Measurements from ENCODE around the gene LSM4. TPM values are rescaled to one million over a fixed set of nuclear protein-coding genes. Genes with fewer than 3 reads are reported as not detected.

The LSM4 gene
- total and polyA plus RNA-seq, 2 donors (not counting 3 experiments of a cell fraction or from before 2014, with no cell fraction given) = 118 to 119 TPM

- Histone ChIP-seq H3K9ac (replicated peaks; ENCODE audit: extremely low read depth, insufficient read depth, low read length) (no peak overlapping the region), H2AFZ (ENCODE audit: low read depth, low read length) (no peak overlapping the region), H4K20me1 (replicated peaks; ENCODE audit: control insufficient read depth, extremely low read depth, insufficient read depth, low read length) (no peaks in the 10 kb centered on the region), H3K4me2 (ENCODE audit: insufficient read depth, low read length) (no peak overlapping the region), H3K79me2 (ENCODE audit: control insufficient read depth, insufficient read depth, low read length) (no peaks in the 10 kb centered on the region), H3K4me1 (ENCODE audit: control insufficient read depth, extremely low read depth, insufficient read depth, low read length) (peaks cover 14% of the 10 kb centered on the region), H3K9me1 (replicated peaks; ENCODE audit: control insufficient read depth, extremely low read depth, insufficient read depth, low read length) (no peaks in the 10 kb centered on the region), H3K27me3 (ENCODE audit: control insufficient read depth in 2 of 2, insufficient read depth in 2 of 2, low read length in 2 of 2) (no peaks in the 10 kb centered on the region), H3K27ac (ENCODE audit: insufficient read depth, low read depth, low read length) (no peak overlapping the region), H3K4me3 (replicated peaks in 1 of 3; ENCODE audit: insufficient read depth in 1 of 3, low read depth in 1 of 3, low read length in 3 of 3) (no peak overlapping the region), H3K9me3 (replicated peaks; ENCODE audit: control insufficient read depth, insufficient read depth, low read length) (no peaks in the 10 kb centered on the region), H3K36me3 (ENCODE audit: control insufficient read depth in 2 of 2, extremely low read depth in 1 of 2, insufficient read depth in 2 of 2, low read length in 2 of 2) (peaks cover 0 to 12% of the 10 kb centered on the region in 2 experiments)
- intact Hi-C loops (cut with micrococcal nuclease) = no loop called here
- FAIRE-seq = no peak
- ChIA-PET CTCF (interaction anchor here (0.7 to 3.4 kb wide), 5 partner anchors 8 to 1807 kb away, joined by 3 to 14 read pairs (median 3); partner anchors contain the start of gene MPV17L2), POLR2A (interaction anchor here (0.7 kb wide), 1 partner anchor 22 kb away, joined by 4 read pairs; no protein-coding TSS in a partner anchor)
- no peak for DNase-seq (ENCODE audit: low read depth, low spot score)
- dilution Hi-C loops (cut with MboI; ENCODE audit: extremely low pct_ligation_motif_present, low sequenced_read_pairs) = no loop called here
- TF ChIP-seq POLR2AphosphoS5 (IDR thresholded peaks at IDR 0.05; ENCODE audit: insufficient read depth, low read depth, low read length) = no peak
- no peak for TF ChIP-seq FOS (IDR thresholded peaks at IDR 0.05; ENCODE audit: borderline replicate concordance, insufficient read depth, low read length)
- TF ChIP-seq GATA2 (IDR thresholded peaks at IDR 0.05; ENCODE audit: insufficient read depth, insufficient read length, low read depth, low read length) = no peak
- TF ChIP-seq POLR2A (IDR thresholded peaks at IDR 0.05; ENCODE audit: low read depth, low read length) = no peak
- TF ChIP-seq EZH2 (IDR thresholded peaks at IDR 0.05; ENCODE audit: borderline replicate concordance, low read depth, low read length, severe bottlenecking) = no peak
- TF ChIP-seq MYC (IDR thresholded peaks at IDR 0.05; ENCODE audit: low read depth, low read length) = no peak
- TF ChIP-seq, protein P1, sequence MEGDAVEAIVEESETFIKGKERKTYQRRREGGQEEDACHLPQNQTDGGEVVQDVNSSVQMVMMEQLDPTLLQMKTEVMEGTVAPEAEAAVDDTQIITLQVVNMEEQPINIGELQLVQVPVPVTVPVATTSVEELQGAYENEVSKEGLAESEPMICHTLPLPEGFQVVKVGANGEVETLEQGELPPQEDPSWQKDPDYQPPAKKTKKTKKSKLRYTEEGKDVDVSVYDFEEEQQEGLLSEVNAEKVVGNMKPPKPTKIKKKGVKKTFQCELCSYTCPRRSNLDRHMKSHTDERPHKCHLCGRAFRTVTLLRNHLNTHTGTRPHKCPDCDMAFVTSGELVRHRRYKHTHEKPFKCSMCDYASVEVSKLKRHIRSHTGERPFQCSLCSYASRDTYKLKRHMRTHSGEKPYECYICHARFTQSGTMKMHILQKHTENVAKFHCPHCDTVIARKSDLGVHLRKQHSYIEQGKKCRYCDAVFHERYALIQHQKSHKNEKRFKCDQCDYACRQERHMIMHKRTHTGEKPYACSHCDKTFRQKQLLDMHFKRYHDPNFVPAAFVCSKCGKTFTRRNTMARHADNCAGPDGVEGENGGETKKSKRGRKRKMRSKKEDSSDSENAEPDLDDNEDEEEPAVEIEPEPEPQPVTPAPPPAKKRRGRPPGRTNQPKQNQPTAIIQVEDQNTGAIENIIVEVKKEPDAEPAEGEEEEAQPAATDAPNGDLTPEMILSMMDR (IDR thresholded peaks at IDR 0.05; ENCODE audit: extremely low read depth in 1 of 2, insufficient read depth in 1 of 2, low read depth in 1 of 2, low read length in 2 of 2) = no peak
- TF ChIP-seq JUN (IDR thresholded peaks at IDR 0.05; ENCODE audit: borderline replicate concordance, insufficient read depth, insufficient read length, low read depth) = no peak
- TF ChIP-seq MAX (IDR thresholded peaks at IDR 0.05; ENCODE audit: insufficient read depth, insufficient read length) = no peak
- no TSS peak for BruUV-seq (replicated peaks)
Measured at GRCh38 chr19:18271433-18271841, 51.4 kb downstream of the LSM4 start.
